ENCODE results near the gene SNX3.

DNA sequence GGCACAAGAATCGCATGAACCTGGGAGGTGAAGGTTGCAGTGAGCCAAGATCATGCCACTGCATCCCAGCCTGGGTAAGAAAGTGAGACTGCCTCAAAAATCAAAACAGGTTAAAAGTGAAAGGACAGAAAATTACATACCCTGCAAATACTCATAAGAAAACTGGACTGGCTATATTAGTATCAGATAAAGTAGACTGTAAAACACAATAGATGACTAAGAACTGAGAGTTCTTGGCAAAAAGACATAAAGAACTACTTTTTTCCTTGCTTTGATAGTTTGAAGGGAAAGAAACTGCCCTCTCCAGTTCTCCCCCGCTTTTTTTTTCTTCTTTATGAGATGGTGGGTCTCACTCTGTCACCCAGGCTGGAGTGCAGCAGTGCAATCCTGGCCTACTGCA, 17.0 kb downstream of the SNX3 start:
- TF ChIP-seq, protein P1, sequence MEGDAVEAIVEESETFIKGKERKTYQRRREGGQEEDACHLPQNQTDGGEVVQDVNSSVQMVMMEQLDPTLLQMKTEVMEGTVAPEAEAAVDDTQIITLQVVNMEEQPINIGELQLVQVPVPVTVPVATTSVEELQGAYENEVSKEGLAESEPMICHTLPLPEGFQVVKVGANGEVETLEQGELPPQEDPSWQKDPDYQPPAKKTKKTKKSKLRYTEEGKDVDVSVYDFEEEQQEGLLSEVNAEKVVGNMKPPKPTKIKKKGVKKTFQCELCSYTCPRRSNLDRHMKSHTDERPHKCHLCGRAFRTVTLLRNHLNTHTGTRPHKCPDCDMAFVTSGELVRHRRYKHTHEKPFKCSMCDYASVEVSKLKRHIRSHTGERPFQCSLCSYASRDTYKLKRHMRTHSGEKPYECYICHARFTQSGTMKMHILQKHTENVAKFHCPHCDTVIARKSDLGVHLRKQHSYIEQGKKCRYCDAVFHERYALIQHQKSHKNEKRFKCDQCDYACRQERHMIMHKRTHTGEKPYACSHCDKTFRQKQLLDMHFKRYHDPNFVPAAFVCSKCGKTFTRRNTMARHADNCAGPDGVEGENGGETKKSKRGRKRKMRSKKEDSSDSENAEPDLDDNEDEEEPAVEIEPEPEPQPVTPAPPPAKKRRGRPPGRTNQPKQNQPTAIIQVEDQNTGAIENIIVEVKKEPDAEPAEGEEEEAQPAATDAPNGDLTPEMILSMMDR (IDR thresholded peaks at IDR 0.05 in 8 of 11, conservative IDR thresholded peaks at IDR 0.05 in 3 of 11): no peak
- TF ChIP-seq POLR2A (IDR thresholded peaks at IDR 0.05): no peak
- no peak for TF ChIP-seq POLR2AphosphoS5 (IDR thresholded peaks at IDR 0.05)
